ENCODE results near the gene CPNE5. TPM values are rescaled to one million over a fixed set of nuclear protein-coding genes. Genes with fewer than 3 reads are reported as not detected.
A peak's percentile ranks its signal among the peaks of the same experiment; 100 is the strongest.

CPNE5 gene
- total and polyA plus RNA-seq, 7 donors = 0.03 to 1.7 (median 0.41) TPM

DNA sequence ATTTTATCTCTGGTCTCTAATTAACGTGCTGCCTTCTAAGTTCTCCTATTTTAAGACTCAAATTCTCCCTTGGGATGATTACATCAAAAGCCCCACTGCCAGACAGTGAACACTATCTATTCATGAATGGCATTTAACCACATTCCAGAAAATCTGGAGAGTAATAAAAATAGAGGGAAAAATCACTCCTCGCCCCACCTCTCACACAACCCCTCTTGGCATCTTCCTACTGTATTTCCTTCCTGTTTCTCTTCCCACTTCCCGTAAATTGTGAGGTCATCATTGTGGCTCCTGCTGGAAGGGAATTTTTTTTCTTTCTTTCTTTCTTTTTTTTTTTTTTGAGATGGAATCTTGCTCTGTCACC, 110.1 kb downstream of the CPNE5 start:
- TF ChIP-seq, protein P1, sequence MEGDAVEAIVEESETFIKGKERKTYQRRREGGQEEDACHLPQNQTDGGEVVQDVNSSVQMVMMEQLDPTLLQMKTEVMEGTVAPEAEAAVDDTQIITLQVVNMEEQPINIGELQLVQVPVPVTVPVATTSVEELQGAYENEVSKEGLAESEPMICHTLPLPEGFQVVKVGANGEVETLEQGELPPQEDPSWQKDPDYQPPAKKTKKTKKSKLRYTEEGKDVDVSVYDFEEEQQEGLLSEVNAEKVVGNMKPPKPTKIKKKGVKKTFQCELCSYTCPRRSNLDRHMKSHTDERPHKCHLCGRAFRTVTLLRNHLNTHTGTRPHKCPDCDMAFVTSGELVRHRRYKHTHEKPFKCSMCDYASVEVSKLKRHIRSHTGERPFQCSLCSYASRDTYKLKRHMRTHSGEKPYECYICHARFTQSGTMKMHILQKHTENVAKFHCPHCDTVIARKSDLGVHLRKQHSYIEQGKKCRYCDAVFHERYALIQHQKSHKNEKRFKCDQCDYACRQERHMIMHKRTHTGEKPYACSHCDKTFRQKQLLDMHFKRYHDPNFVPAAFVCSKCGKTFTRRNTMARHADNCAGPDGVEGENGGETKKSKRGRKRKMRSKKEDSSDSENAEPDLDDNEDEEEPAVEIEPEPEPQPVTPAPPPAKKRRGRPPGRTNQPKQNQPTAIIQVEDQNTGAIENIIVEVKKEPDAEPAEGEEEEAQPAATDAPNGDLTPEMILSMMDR (IDR thresholded peaks at IDR 0.05) = no peak
- Histone ChIP-seq H3K4me3 (no peak overlapping the region), H3K9me3 (no peaks in the 10 kb centered on the region), H3K4me1 (no peaks in the 10 kb centered on the region), H3K27me3 (ENCODE audit: insufficient read depth in 3 of 3, low read length in 2 of 3) (no peaks in the 10 kb centered on the region), H3K36me3 (ENCODE audit: insufficient read depth in 1 of 2, low read depth in 1 of 2) (no peaks in the 10 kb centered on the region), H3K27ac (no peak overlapping the region)
- ATAC-seq = no peak
- 28 to 38% (median 35%) methylated on average over 3 of the region's 3 CpGs for WGBS, 3 donors
- no peak for DNase-seq
- intact Hi-C loops (cut with DNase I) = loop anchor here in 1 of 2 donors (5.0 kb wide), 1 partner anchor 107 kb away; no protein-coding TSS in a partner anchor

DNA sequence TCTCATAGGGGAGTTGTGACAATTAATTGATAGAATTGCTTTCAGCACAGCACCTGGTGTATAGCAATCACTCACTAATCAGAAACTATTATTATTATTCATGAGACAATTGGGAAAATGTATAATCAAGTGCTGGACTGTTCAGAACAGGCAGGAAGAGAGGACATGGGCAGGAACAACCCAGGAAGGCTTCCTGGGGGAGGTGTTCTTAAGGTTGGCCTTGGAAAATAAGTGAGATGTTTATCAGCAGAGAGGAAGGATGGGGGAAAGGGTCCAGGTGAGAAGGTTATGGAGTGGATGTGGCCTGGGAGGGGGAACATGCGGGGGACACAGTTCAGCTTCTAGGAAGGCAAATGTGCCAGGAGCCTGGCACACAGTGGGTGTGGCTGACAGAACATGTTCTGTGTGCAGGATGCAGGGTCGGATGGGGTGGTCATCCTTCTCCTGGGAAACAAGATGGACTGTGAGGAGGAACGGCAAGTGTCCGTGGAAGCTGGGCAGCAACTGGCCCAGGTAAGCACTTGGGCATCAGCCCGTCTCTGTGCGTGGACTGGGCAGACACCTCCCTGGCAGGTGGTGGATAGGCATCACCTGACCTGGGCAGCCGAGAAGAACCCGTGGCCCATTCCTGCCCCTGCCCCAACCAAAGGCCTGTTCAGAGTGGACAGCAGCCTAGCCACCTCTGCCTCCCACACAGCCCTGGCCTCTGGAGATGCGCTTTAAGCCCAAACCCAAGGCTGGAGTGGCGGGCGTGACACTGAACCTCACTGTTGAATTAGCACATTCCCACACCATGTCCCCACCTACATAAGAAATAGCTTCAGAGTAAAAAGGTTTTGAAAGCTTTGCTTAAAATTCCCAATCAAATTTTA, 110.7 kb downstream of the CPNE5 start:
- TF ChIP-seq, protein P1 (IDR thresholded peaks at IDR 0.05) = no peak
- ATAC-seq (no peak), DNase-seq (peak in 1 of 2 donors; percentile 44)
- Histone ChIP-seq H3K9me3 (no peaks in the 10 kb centered on the region), H3K36me3 (ENCODE audit: insufficient read depth in 1 of 2, low read depth in 1 of 2) (no peaks in the 10 kb centered on the region), H3K27me3 (ENCODE audit: insufficient read depth in 3 of 3, low read length in 2 of 3) (no peaks in the 10 kb centered on the region), H3K27ac (no peak overlapping the region), H3K4me3 (no peak overlapping the region), H3K4me1 (no peaks in the 10 kb centered on the region)
- 71 to 73% (median 73%) methylated on average over 9 to 11 of the region's 11 CpGs for WGBS, 3 donors
- intact Hi-C loops (cut with DNase I) = loop anchor here in 1 of 2 donors (5.0 kb wide), 1 partner anchor 106 kb away; no protein-coding TSS in a partner anchor

DNA sequence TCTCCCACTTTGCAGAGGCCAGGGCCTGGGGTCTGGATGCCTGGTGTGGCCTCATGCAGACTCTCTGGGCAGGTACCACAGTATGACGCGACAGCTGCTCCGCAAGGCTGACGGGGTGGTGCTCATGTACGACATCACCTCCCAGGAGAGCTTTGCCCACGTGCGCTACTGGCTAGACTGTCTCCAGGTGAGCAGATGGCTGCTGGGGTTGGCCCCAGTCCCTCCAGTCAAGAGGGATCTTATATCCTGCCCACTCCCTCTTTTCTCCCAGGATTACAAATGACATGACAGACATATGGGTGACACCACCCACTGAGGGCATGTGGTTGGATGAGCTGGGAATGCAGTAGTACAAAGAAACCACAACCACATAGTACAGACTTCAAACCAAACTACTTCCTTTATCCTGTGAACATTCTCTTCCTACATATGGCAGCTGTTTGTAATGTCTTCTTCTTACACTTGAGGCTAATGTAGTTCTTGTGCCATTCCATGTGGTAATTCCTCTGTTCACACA, 111.7 kb downstream of the CPNE5 start:
- TF ChIP-seq, protein P1 (IDR thresholded peaks at IDR 0.05) = no peak
- Histone ChIP-seq H3K36me3 (ENCODE audit: insufficient read depth in 1 of 2, low read depth in 1 of 2) (no peaks in the 10 kb centered on the region), H3K4me3 (no peak overlapping the region), H3K27me3 (ENCODE audit: insufficient read depth in 3 of 3, low read length in 2 of 3) (no peaks in the 10 kb centered on the region), H3K9me3 (no peaks in the 10 kb centered on the region), H3K4me1 (no peaks in the 10 kb centered on the region), H3K27ac (no peak overlapping the region)
- ATAC-seq = no peak
- peak in 1 of 2 donors; percentile 16 for DNase-seq
- WGBS, 3 donors = 86 to 96% (median 90%) methylated on average over 7 of the region's 7 CpGs
- intact Hi-C loops (cut with DNase I) = loop anchor here in 1 of 2 donors (5.0 kb wide), 1 partner anchor 105 kb away; no protein-coding TSS in a partner anchor

DNA sequence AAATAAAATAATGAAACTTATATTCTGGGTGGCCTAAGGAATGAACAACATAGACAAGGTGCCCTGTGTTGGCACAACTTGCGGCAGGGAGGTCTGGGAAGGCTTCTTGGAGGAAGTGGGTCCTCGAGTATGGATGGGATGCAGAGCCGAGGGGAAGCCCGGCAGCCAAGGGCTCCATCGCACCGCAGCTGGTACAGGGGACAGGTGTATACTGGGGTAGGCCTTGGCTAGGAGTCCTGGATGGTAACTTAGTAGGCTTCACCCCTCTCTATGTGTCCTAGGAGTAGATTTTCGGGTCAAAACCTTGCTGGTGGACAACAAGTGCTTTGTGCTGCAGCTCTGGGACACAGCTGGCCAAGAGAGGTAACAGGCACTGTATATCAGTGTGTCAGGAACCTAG, 113.7 kb downstream of the CPNE5 start:
- Histone ChIP-seq H3K27ac (no peak overlapping the region), H3K9me3 (no peaks in the 10 kb centered on the region), H3K4me1 (no peaks in the 10 kb centered on the region), H3K27me3 (ENCODE audit: insufficient read depth in 3 of 3, low read length in 2 of 3) (no peaks in the 10 kb centered on the region), H3K36me3 (ENCODE audit: insufficient read depth in 1 of 2, low read depth in 1 of 2) (no peaks in the 10 kb centered on the region), H3K4me3 (no peak overlapping the region)
- intact Hi-C loops (cut with DNase I) = loop anchor here in 1 of 2 donors (5.0 kb wide), 1 partner anchor 103 kb away; no protein-coding TSS in a partner anchor
- WGBS, 3 donors = 74 to 87% (median 86%) methylated on average over 7 of the region's 7 CpGs
- peak in 1 of 2 donors; percentile 19 for DNase-seq
- ATAC-seq = no peak
- TF ChIP-seq, protein P1 (IDR thresholded peaks at IDR 0.05) = no peak

All from psoas muscle (tissue), 8 donors.